Inflammatory macrophage (primary cell): ENCODE measurements around the gene SNRPD3.
A peak's percentile ranks its signal among the peaks of the same experiment; 100 is the strongest.
"Not testable (repeated sequence)": the region's sequence is repeated elsewhere in the genome, so short reads cannot be mapped to it uniquely, and the experiment has no call there.

Experiments used
- DNase-seq, 2 donors: peaks; one replicate each; pipeline ENCODE4 v3.0.0-alpha.2; 2020 to 2022

The SNRPD3 gene

GRCh38 chr22:24592851-24593558 lies 37.2 kb downstream of the SNRPD3 start, which contains the start of gene LRRC75B:
TSS of gene LRRC75B (minus strand) at chr22:24593073. CDS start at chr22:24593039, 34 bp downstream.
- DNase-seq = peak; percentile 73 to 84

GRCh38 chr22:24593559-24593835 lies 37.7 kb downstream of the SNRPD3 start:
- not testable (repeated sequence) for DNase-seq

- no peak for DNase-seq
These were observed 38.2 kb downstream of the SNRPD3 start for GRCh38 chr22:24593836-24594568.

- no peak for DNase-seq
These were observed 38.8 kb downstream of the SNRPD3 start for GRCh38 chr22:24594569-24595120.

GRCh38 chr22:24595228-24595627 lies 39.4 kb downstream of the SNRPD3 start:
- DNase-seq = no peak

- no peak for DNase-seq
These were observed 40.1 kb downstream of the SNRPD3 start for GRCh38 chr22:24595863-24596262.

GRCh38 chr22:24597076-24597475 lies 41.3 kb downstream of the SNRPD3 start:
- DNase-seq = not testable (repeated sequence)

GRCh38 chr22:24599514-24599913 lies 43.7 kb downstream of the SNRPD3 start:
- no peak for DNase-seq

GRCh38 chr22:24599958-24600715 lies 44.3 kb downstream of the SNRPD3 start:
- not testable (repeated sequence) for DNase-seq

- peak; percentile 28 to 44 for DNase-seq
These were observed 45.7 kb downstream of the SNRPD3 start for GRCh38 chr22:24601217-24602104.

GRCh38 chr22:24602105-24602749 lies 46.4 kb downstream of the SNRPD3 start:
- DNase-seq = not testable (repeated sequence)

GRCh38 chr22:24602847-24603769 lies 47.3 kb downstream of the SNRPD3 start, which contains the start of gene GGT1:
TSS of gene GGT1 (plus strand) at chr22:24603193. CDS start at chr22:24611082, 7,889 bp downstream.
- DNase-seq = not testable (repeated sequence)

- not testable (repeated sequence) for DNase-seq
These were observed 48.2 kb downstream of the SNRPD3 start for GRCh38 chr22:24603770-24604629.

- not testable (repeated sequence) for DNase-seq
These were observed 50.5 kb downstream of the SNRPD3 start for GRCh38 chr22:24606340-24606739.

GRCh38 chr22:24607429-24607983 lies 51.7 kb downstream of the SNRPD3 start:
- DNase-seq = peak; percentile 73 to 87

GRCh38 chr22:24608327-24608726 lies 52.5 kb downstream of the SNRPD3 start:
- not testable (repeated sequence) for DNase-seq

GRCh38 chr22:24609888-24610287 lies 54.1 kb downstream of the SNRPD3 start:
- DNase-seq = not testable (repeated sequence)

- DNase-seq = not testable (repeated sequence)
These were observed 59.0 kb downstream of the SNRPD3 start for GRCh38 chr22:24614794-24615193.

- not testable (repeated sequence) for DNase-seq
These were observed 65.4 kb downstream of the SNRPD3 start for GRCh38 chr22:24621244-24621643.
